IMR-90 (cell line): Measurements from ENCODE around the gene PPP6R1. TPM values are rescaled to one million over a fixed set of nuclear protein-coding genes. Genes with fewer than 3 reads are reported as not detected.
A peak's percentile ranks its signal among the peaks of the same experiment; 100 is the strongest.

Experiments
- ATAC-seq: fragments of 200-7000 bp; cut with Tn5 transposase; 2 replicates; pipeline ENCODE4 v1.9.1; 2020; ENCODE audit warnings: low read depth, mild to moderate bottlenecking, moderate library complexity
- BruUV-seq: library from RNA; stranded (reverse); fragments of 400-500 nt; replicated peaks from 2 replicates; lab custom pipeline; 2021; lab: Mats Ljungman, UMichigan
- CTCF ChIA-PET: fragments of 300-600 bp; formaldehyde crosslinking; extraction: SDS; loops from one replicate; lab custom pipeline; 2021; ENCODE audit warnings: antibody characterized with exemption; lab: Yijun Ruan, JAX
- POLR2A ChIA-PET: fragments of 300-600 bp; sonication (Branson Sonifier 250); formaldehyde crosslinking; loops from one replicate; lab custom pipeline; 2022; ENCODE audit warnings: antibody characterized with exemption; ENCODE audit not compliant: unreplicated experiment; lab: Charles Lee
- DNase-seq: peaks from one replicate; pipeline ENCODE4 v3.0.0; 2013
- H2AFZ ChIP-seq: replicated peaks from 2 replicates; pipeline ENCODE3; 2013; ENCODE audit warnings: low read length, mild to moderate bottlenecking; ENCODE audit not compliant: poor library complexity
- H2AK5ac ChIP-seq: 2 replicates; pipeline ENCODE4 v1.6.1; 2013; ENCODE audit warnings: low read depth, low read length, inconsistent platforms
- H2AK9ac ChIP-seq: replicated peaks from 2 replicates; pipeline ENCODE3; 2013; ENCODE audit warnings: mild to moderate bottlenecking, low read depth, low read length, moderate library complexity; ENCODE audit not compliant: poor library complexity
- H2BK120ac ChIP-seq: 2 replicates; pipeline ENCODE4 v1.6.1; 2013; ENCODE audit warnings: low read depth, low read length, inconsistent platforms
- H2BK15ac ChIP-seq: 3 replicates; pipeline ENCODE4 v1.6.1; 2013; ENCODE audit warnings: low read depth, low read length, inconsistent platforms
- H2BK20ac ChIP-seq: 2 replicates; pipeline ENCODE4 v1.6.1; 2013; ENCODE audit warnings: low read depth, mild to moderate bottlenecking, inconsistent platforms, low read length, moderate library complexity
- H2BK5ac ChIP-seq: 2 replicates; pipeline ENCODE4 v1.6.1; 2013; ENCODE audit warnings: mild to moderate bottlenecking, low read depth, low read length, inconsistent platforms; ENCODE audit not compliant: poor library complexity, severe bottlenecking
- H3K14ac ChIP-seq: replicated peaks from 2 replicates; pipeline ENCODE4 v1.6.1; 2013; ENCODE audit warnings: low read depth, low read length, inconsistent platforms
- H3K18ac ChIP-seq: 2 replicates; pipeline ENCODE4 v1.6.1; 2013; ENCODE audit warnings: low read depth, low read length, control low read depth
- H3K23ac ChIP-seq: 2 replicates; pipeline ENCODE4 v1.6.1; 2013; ENCODE audit warnings: low read depth, low read length, inconsistent platforms
- H3K27ac ChIP-seq: 2 replicates; pipeline ENCODE4 v1.5.1; 2013; ENCODE audit warnings: mild to moderate bottlenecking, control low read depth, low read length; ENCODE audit not compliant: insufficient read depth
- H3K27me3 ChIP-seq: 2 replicates; pipeline ENCODE4 v1.6.1; 2013; ENCODE audit warnings: low read length; ENCODE audit not compliant: control insufficient read depth, insufficient read depth
- H3K36me3 ChIP-seq: 2 replicates; pipeline ENCODE4 v1.6.1; 2013; ENCODE audit warnings: low read length, mixed read lengths; ENCODE audit not compliant: control insufficient read depth, insufficient read depth
- H3K4ac ChIP-seq: 2 replicates; pipeline ENCODE4 v1.6.1; 2013; ENCODE audit warnings: low read depth, low read length, inconsistent platforms
- H3K4me1 ChIP-seq: 2 replicates; pipeline ENCODE4 v1.6.1; 2013; ENCODE audit warnings: low read length, mixed read lengths; ENCODE audit not compliant: control insufficient read depth, insufficient read depth
- H3K4me2 ChIP-seq: 2 replicates; pipeline ENCODE4 v1.6.1; 2013; ENCODE audit warnings: low read depth, mild to moderate bottlenecking, control low read depth, low read length, moderate library complexity
- H3K4me3 ChIP-seq: 2 replicates; pipeline ENCODE4 v1.5.1; 2013; ENCODE audit warnings: low read depth, mild to moderate bottlenecking, control low read depth, low read length, moderate library complexity; ENCODE audit not compliant: insufficient read depth
- H3K56ac ChIP-seq: 2 replicates; pipeline ENCODE4 v1.6.1; 2013; ENCODE audit warnings: low read length, inconsistent platforms; ENCODE audit not compliant: insufficient read depth; ENCODE audit errors: extremely low read depth
- H3K79me1 ChIP-seq, 2 experiments: 2 replicates each; pipeline ENCODE4 v1.6.1; 2013; ENCODE audit warnings: low read length in 2 of 2, inconsistent platforms in 1 of 2, low read depth in 1 of 2
- H3K9ac ChIP-seq: 2 replicates; pipeline ENCODE4 v1.6.1; 2013; ENCODE audit warnings: low read depth, low read length, control low read depth
- H3K9me1 ChIP-seq: 2 replicates; pipeline ENCODE4 v1.6.1; 2013; ENCODE audit warnings: low read length, inconsistent platforms; ENCODE audit not compliant: insufficient read depth
- H3K9me3 ChIP-seq: 2 replicates; pipeline ENCODE4 v1.6.1; 2013; ENCODE audit warnings: low read length; ENCODE audit not compliant: control insufficient read depth, insufficient read depth
- H4K20me1 ChIP-seq: 2 replicates; pipeline ENCODE4 v1.6.1; 2013; ENCODE audit warnings: low read length, inconsistent platforms; ENCODE audit not compliant: insufficient read depth
- H4K5ac ChIP-seq: 2 replicates; pipeline ENCODE4 v1.6.1; 2013; ENCODE audit warnings: mild to moderate bottlenecking, low read depth, low read length, control low read depth
- H4K8ac ChIP-seq, 2 experiments: 2 replicates each; pipeline ENCODE4 v1.6.1; 2013; ENCODE audit warnings: low read depth in 2 of 2, low read length in 2 of 2, control low read depth in 1 of 2, inconsistent platforms in 1 of 2
- H4K91ac ChIP-seq: 2 replicates; pipeline ENCODE4 v1.6.1; 2013; ENCODE audit warnings: low read depth, low read length, inconsistent platforms; ENCODE audit not compliant: insufficient read depth
- CEBPB ChIP-seq: IDR thresholded peaks from 2 replicates; pipeline ENCODE4 v1.6.1; 2012; ENCODE audit warnings: low read depth, low read length, improper control_type of control experiment
- CHD1 ChIP-seq: IDR thresholded peaks from 2 replicates; pipeline ENCODE4 v1.6.1; 2012; ENCODE audit warnings: low read depth, low read length, improper control_type of control experiment
- CTCF ChIP-seq: conservative IDR thresholded peaks from 2 replicates; pipeline ENCODE4 v1.5.1; 2012; ENCODE audit warnings: mild to moderate bottlenecking, low read depth, low read length, improper control_type of control experiment
- MAFK ChIP-seq: IDR thresholded peaks from 2 replicates; pipeline ENCODE4 v1.6.1; 2012; ENCODE audit warnings: low read depth, low read length, improper control_type of control experiment
- RAD21 ChIP-seq: IDR thresholded peaks from 2 replicates; pipeline ENCODE4 v1.6.1; 2012; ENCODE audit warnings: low read length, improper control_type of control experiment
- RCOR1 ChIP-seq: IDR thresholded peaks from 2 replicates; pipeline ENCODE4 v1.6.1; 2012; ENCODE audit warnings: mild to moderate bottlenecking, low read length, improper control_type of control experiment; ENCODE audit not compliant: insufficient replicate concordance
- RFX5 ChIP-seq: IDR thresholded peaks from 2 replicates; pipeline ENCODE4 v1.8.0; 2012; ENCODE audit warnings: low read depth, mild to moderate bottlenecking, low read length, moderate library complexity
- USF2 ChIP-seq: fragments of 150-350 bp; IDR thresholded peaks from 2 replicates; pipeline ENCODE4 v1.6.1; 2017; ENCODE audit warnings: mild to moderate bottlenecking, antibody characterized with exemption, low read length, low read depth
- WGBS, 2 experiments: methylation state at CpG; one replicate each; pipeline versions ENCODE4 v1.1.5 to v1.1.7; 2013; ENCODE audit warnings: missing lambda C conversion rate in 2 of 2; ENCODE audit not compliant: insufficient read length in 1 of 2; ENCODE audit errors: extremely low coverage in 2 of 2; 5-methylcytosine and 5-hydroxymethylcytosine counted together
- dilution Hi-C: fragments of 300-500 bp; cut with HindIII; formaldehyde crosslinking; loops from one replicate; pipeline ENCODE4 v1.14.3; 2018; ENCODE audit warnings: low sequenced_read_pairs; ENCODE audit not compliant: unreplicated experiment
- in situ Hi-C: fragments of 300-500 bp; cut with MboI; formaldehyde crosslinking; loops from 3 replicates; pipeline ENCODE4 v1.14.3; 2019; ENCODE audit warnings: low sequenced_read_pairs, inconsistent platforms, mixed read lengths
- intact Hi-C: fragments of 100-400 bp; cut with micrococcal nuclease; formaldehyde crosslinking; loops from 2 replicates; pipeline ENCODE4 v1.10.0; 2022
- polyA plus RNA-seq, 3 experiments: library from polyadenylated mRNA; depleted of rRNA; stranded (reverse); fragments of >200 nt; gene quantifications; 2 replicates each; pipeline ENCODE4 v1.2.3, GENCODE V29; 2012; ENCODE audit warnings: low replicate concordance in 1 of 3
- total RNA-seq: library from RNA; depleted of rRNA; stranded (reverse); fragments of >200 nt; gene quantifications from 2 replicates; pipeline ENCODE4 v1.2.3, GENCODE V29; 2012

PPP6R1 gene
- total and polyA plus RNA-seq, 2 of the 4 experiments (the other 2 are of a cell fraction), result 19.9 to 50.2 TPM

GRCh38 chr19:55302318-55302703 is 43.5 kb upstream of the PPP6R1 start:
- Histone ChIP-seq H4K8ac (peak overlapping the region in 1 of 2 experiments; percentile 91; a peak in 1 of 4 replicates), H3K36me3 (peaks cover 46% of the 10 kb centered on the region), H3K27ac (no peak overlapping the region), H3K23ac (no peak overlapping the region), H2BK20ac (no peak overlapping the region), H4K20me1 (no peaks in the 10 kb centered on the region), H2AK9ac (peak overlapping the region; percentile 47), H2BK15ac (no peak overlapping the region), H3K9me3 (no peaks in the 10 kb centered on the region), H3K4me2 (no peak overlapping the region), H3K14ac (no peak overlapping the region), H2AFZ (peak overlapping the region; percentile 91), H2BK120ac (no peak overlapping the region), H2BK5ac (no peak overlapping the region), H3K9ac (no peak overlapping the region), H3K4me1 (no peaks in the 10 kb centered on the region), H3K4ac (no peak overlapping the region), H3K56ac (no peak overlapping the region), H2AK5ac (peak overlapping the region; percentile 96; the same call in 1 of the 2 replicates), H3K27me3 (no peaks in the 10 kb centered on the region), H4K5ac (no peak overlapping the region), H3K4me3 (no peak overlapping the region), H3K9me1 (no peaks in the 10 kb centered on the region), H3K79me1 (no peaks in the 10 kb centered on the region), H4K91ac (no peak overlapping the region), H3K18ac (no peak overlapping the region)
- BruUV-seq, result no TSS peak
- POLR2A ChIA-PET, result interaction anchor here (1.0 kb wide), 1 partner anchor 103 kb away, joined by 4 read pairs; no protein-coding TSS in a partner anchor
- in situ Hi-C loops (no loop called here), dilution Hi-C loops (no loop called here), intact Hi-C loops (loop anchor here (5.0 kb wide), 1 partner anchor 85 kb away; the partner anchor contains the start of gene RPL28)
- no peak; the same call in 1 of the 2 replicates for ATAC-seq
- CTCF ChIA-PET, result interaction anchor here (1.0 to 2.0 kb wide), 3 partner anchors 37 to 116 kb away, joined by 4 to 11 read pairs (median 5); partner anchors contain the start of genes KMT5C and TMEM238
- WGBS, 2 experiments, result 71% methylated on average over 5 of the region's 12 CpGs; no CpG with 5 or more reads in 1 of the 2 experiments
- no peak for DNase-seq
- no peak for TF ChIP-seq CEBPB
- no peak for TF ChIP-seq MAFK
- no peak for TF ChIP-seq CHD1
- TF ChIP-seq RAD21, result no peak
- no peak for TF ChIP-seq RFX5
- no peak for TF ChIP-seq USF2
- TF ChIP-seq RCOR1, result no peak
- no peak for TF ChIP-seq CTCF
